ENCODE data around the gene CISD2.

- no peak for TF ChIP-seq CTCF (IDR thresholded peaks at IDR 0.05 in 8 of 11, conservative IDR thresholded peaks at IDR 0.05 in 3 of 11)
- TF ChIP-seq POLR2A (IDR thresholded peaks at IDR 0.05), result no peak
- no peak for TF ChIP-seq POLR2AphosphoS5 (IDR thresholded peaks at IDR 0.05)
Measured at GRCh38 chr4:102847687-102848086, 21.1 kb upstream of the CISD2 start.

All from spleen (tissue), 7 donors.